ENCODE results near the gene TMEM89. TPM values are rescaled to one million over a fixed set of nuclear protein-coding genes. Genes with fewer than 3 reads are reported as not detected.

The TMEM89 gene
- total RNA-seq, 2 donors from 2014 or later: 0.57 TPM; not detected in 1

- Mint-ChIP-seq H3K9me3 (no peaks in the 10 kb centered on the region), H3K27ac (no peak overlapping the region), H3K4me1 (no peaks in the 10 kb centered on the region), H3K27me3 (ENCODE audit: insufficient read depth) (no peaks in the 10 kb centered on the region), H3K4me3 (no peak overlapping the region), H3K36me3 (ENCODE audit: low read depth) (no peaks in the 10 kb centered on the region)
- TF ChIP-seq CTCF (conservative IDR thresholded peaks at IDR 0.05): no peak
- H3K4me3 ChIP-seq (ENCODE audit: low read length): no peak overlapping the region
- H3K27ac ChIP-seq (ENCODE audit: low read depth, low read length): no peak overlapping the region
- 95% methylated on average over 8 to 11 of the region's 11 CpGs for WGBS, 2 experiments (ENCODE audit: insufficient coverage in 1 of 2, insufficient read length in 1 of 2)
- DNase-seq: no peak
- no peak overlapping the region for H3K9ac ChIP-seq (ENCODE audit: extremely low read depth, low read length, poor library complexity, severe bottlenecking)
- no peaks in the 10 kb centered on the region for H3K27me3 ChIP-seq (ENCODE audit: control insufficient read depth, insufficient read depth, low read length, poor library complexity, severe bottlenecking)
- H3K9me3 ChIP-seq (ENCODE audit: control insufficient read depth, low read length): no peaks in the 10 kb centered on the region
- no peaks in the 10 kb centered on the region for H3K36me3 ChIP-seq (ENCODE audit: control insufficient read depth, insufficient read depth, low read length)
- H3K4me1 ChIP-seq (ENCODE audit: control insufficient read depth, insufficient read depth, low read length): no peaks in the 10 kb centered on the region
These were observed 33.9 kb downstream of the TMEM89 start for GRCh38 chr3:48587686-48588085.

GRCh38 chr3:48585411-48585810, 36.2 kb downstream of the TMEM89 start:
- no peak for DNase-seq

GRCh38 chr3:48584836-48585235, 36.7 kb downstream of the TMEM89 start:
- 94 to 100% methylated on average over 1 to 9 of the region's 9 CpGs for WGBS, 2 experiments (ENCODE audit: insufficient coverage in 1 of 2, insufficient read length in 1 of 2)
- no peak overlapping the region for H3K27ac Mint-ChIP-seq
- Histone ChIP-seq H3K27me3 (ENCODE audit: control insufficient read depth, insufficient read depth, low read length, poor library complexity, severe bottlenecking) (no peaks in the 10 kb centered on the region), H3K27ac (ENCODE audit: low read depth, low read length) (no peak overlapping the region), H3K4me1 (ENCODE audit: control insufficient read depth, insufficient read depth, low read length) (no peaks in the 10 kb centered on the region), H3K9me3 (ENCODE audit: control insufficient read depth, low read length) (no peaks in the 10 kb centered on the region), H3K4me3 (ENCODE audit: low read length) (no peak overlapping the region), H3K9ac (ENCODE audit: extremely low read depth, low read length, poor library complexity, severe bottlenecking) (no peak overlapping the region), H3K36me3 (ENCODE audit: control insufficient read depth, insufficient read depth, low read length) (no peaks in the 10 kb centered on the region)
- TF ChIP-seq CTCF (conservative IDR thresholded peaks at IDR 0.05): no peak
- H3K9me3 Mint-ChIP-seq: no peaks in the 10 kb centered on the region
- no peaks in the 10 kb centered on the region for H3K36me3 Mint-ChIP-seq (ENCODE audit: low read depth)
- H3K27me3 Mint-ChIP-seq (ENCODE audit: insufficient read depth): no peaks in the 10 kb centered on the region
- no peak overlapping the region for H3K4me3 Mint-ChIP-seq
- DNase-seq: no peak
- H3K4me1 Mint-ChIP-seq: no peaks in the 10 kb centered on the region

More at GRCh38 chr3:48585411-48585810, 36.2 kb downstream of the TMEM89 start:
- H3K4me3 ChIP-seq (ENCODE audit: low read length): no peak overlapping the region
- H3K4me1 ChIP-seq (ENCODE audit: control insufficient read depth, insufficient read depth, low read length): no peaks in the 10 kb centered on the region
- H3K4me3 Mint-ChIP-seq: no peak overlapping the region
- H3K36me3 ChIP-seq (ENCODE audit: control insufficient read depth, insufficient read depth, low read length): no peaks in the 10 kb centered on the region
- H3K9me3 Mint-ChIP-seq: no peaks in the 10 kb centered on the region
- no peak overlapping the region for H3K9ac ChIP-seq (ENCODE audit: extremely low read depth, low read length, poor library complexity, severe bottlenecking)
- no peaks in the 10 kb centered on the region for H3K9me3 ChIP-seq (ENCODE audit: control insufficient read depth, low read length)
- H3K36me3 Mint-ChIP-seq (ENCODE audit: low read depth): no peaks in the 10 kb centered on the region
- WGBS, 2 experiments (ENCODE audit: insufficient coverage in 1 of 2, insufficient read length in 1 of 2): 89 to 90% methylated on average over 8 of the region's 8 CpGs
- TF ChIP-seq CTCF (conservative IDR thresholded peaks at IDR 0.05): no peak
- H3K27ac ChIP-seq (ENCODE audit: low read depth, low read length): no peak overlapping the region
- no peaks in the 10 kb centered on the region for H3K27me3 Mint-ChIP-seq (ENCODE audit: insufficient read depth)
- H3K27me3 ChIP-seq (ENCODE audit: control insufficient read depth, insufficient read depth, low read length, poor library complexity, severe bottlenecking): no peaks in the 10 kb centered on the region
- H3K4me1 Mint-ChIP-seq: no peaks in the 10 kb centered on the region
- H3K27ac Mint-ChIP-seq: no peak overlapping the region

Data from endodermal cell (in vitro differentiated cells).